HepG2 (cell line): ENCODE measurements around the gene SORBS2. TPM values are rescaled to one million over a fixed set of nuclear protein-coding genes. Genes with fewer than 3 reads are reported as not detected.

Source experiments
- ATAC-seq: fragments of 200-7000 bp; cut with Tn5 transposase; 3 replicates; pipeline ENCODE4 v1.9.1; 2020; ENCODE audit warnings: mild to moderate bottlenecking, moderate library complexity
- BruUV-seq: library from RNA; stranded (reverse); fragments of 400-500 nt; replicated peaks from 2 replicates; lab custom pipeline; 2021; lab: Mats Ljungman, UMichigan
- CTCF ChIA-PET: fragments of 300-600 bp; formaldehyde crosslinking; extraction: SDS; loops from one replicate; lab custom pipeline; 2021; ENCODE audit warnings: low total read pairs, inconsistent platforms, low intra/inter-chr PET ratio; lab: Yijun Ruan, JAX
- POLR2A ChIA-PET: fragments of 350-600 bp; sonication (Branson Sonifier 250); formaldehyde crosslinking; loops from one replicate; lab custom pipeline; 2020; ENCODE audit warnings: antibody characterized with exemption, inconsistent platforms; lab: Yijun Ruan, JAX
- DNase-seq: peaks from one replicate; pipeline ENCODE4 v3.0.0-alpha.2; 2015; ENCODE audit warnings: low spot score
- FAIRE-seq: peaks from 3 replicates; lab custom pipeline; 2011; peaks lifted over from hg19 to GRCh38; lab: Jason Lieb, UNC
- H2AFZ ChIP-seq: one replicate; pipeline ENCODE4 v1.6.1; 2011; ENCODE audit warnings: low read length, inconsistent platforms
- H3K27ac ChIP-seq: fragments of 300-600 bp; 3 replicates; pipeline ENCODE4 v1.8.0; 2011; ENCODE audit warnings: mixed run types, mild to moderate bottlenecking, mixed read lengths, low read length, inconsistent platforms; ENCODE audit not compliant: insufficient read depth; ENCODE audit errors: extremely low read length
- H3K27me3 ChIP-seq, 2 experiments: fragments of 200-600 bp in 1 of 2; 2 replicates in 1 of 2; 3 replicates in 1 of 2; pipeline versions ENCODE4 v1.6.0 to v1.8.0; 2011; ENCODE audit warnings: low read length in 2 of 2, mild to moderate bottlenecking in 2 of 2, moderate library complexity in 2 of 2, inconsistent platforms in 1 of 2; ENCODE audit not compliant: insufficient read depth in 2 of 2, control insufficient read depth in 1 of 2
- H3K36me3 ChIP-seq, 2 experiments: fragments of 200-600 bp in 1 of 2; replicated peaks in 1 of 2; 2 replicates in 1 of 2; 3 replicates in 1 of 2; pipeline versions ENCODE4 v1.5.1 to v1.8.0; 2011; ENCODE audit warnings: low read length in 2 of 2, inconsistent platforms in 1 of 2; ENCODE audit not compliant: insufficient read depth in 2 of 2, control insufficient read depth in 1 of 2
- H3K4me1 ChIP-seq: 2 replicates; pipeline ENCODE4 v1.5.1; 2012; ENCODE audit warnings: low read length, inconsistent platforms; ENCODE audit not compliant: insufficient read depth
- H3K4me2 ChIP-seq: 2 replicates; pipeline ENCODE4 v1.6.0; 2011; ENCODE audit warnings: low read depth, low read length, inconsistent platforms
- H3K4me3 ChIP-seq, 3 experiments: fragments of 200-600 bp in 1 of 3; sonication (generic), shearing (Covaris generic) in 1 of 3; replicated peaks in 1 of 3; 2 replicates each; pipeline ENCODE4 v1.5.1; 2011 to 2016; ENCODE audit warnings: low read length in 3 of 3, inconsistent platforms in 2 of 3, low read depth in 2 of 3, mild to moderate bottlenecking in 2 of 3, control low read depth in 1 of 3, mixed read lengths in 1 of 3; ENCODE audit not compliant: insufficient read depth in 1 of 3
- H3K79me2 ChIP-seq: one replicate; pipeline ENCODE4 v1.6.1; 2011; ENCODE audit warnings: low read length, inconsistent platforms; ENCODE audit not compliant: insufficient read depth
- H3K9ac ChIP-seq: 2 replicates; pipeline ENCODE4 v1.6.0; 2011; ENCODE audit warnings: mild to moderate bottlenecking, low read depth, low read length, inconsistent platforms; ENCODE audit not compliant: insufficient read depth
- H3K9me3 ChIP-seq: 2 replicates; pipeline ENCODE4 v1.5.1; 2012; ENCODE audit warnings: mild to moderate bottlenecking, low read length
- H4K20me1 ChIP-seq: 2 replicates; pipeline ENCODE4 v1.6.0; 2011; ENCODE audit warnings: inconsistent platforms, mild to moderate bottlenecking, low read length, moderate library complexity; ENCODE audit not compliant: insufficient read depth
- ELF1 ChIP-seq: sonication (generic); formaldehyde crosslinking; IDR thresholded peaks from 2 replicates; pipeline ENCODE4 v1.4.0; 2020; ENCODE audit warnings: missing genetic modification reagents
- JUND ChIP-seq: sonication (generic); formaldehyde crosslinking; IDR thresholded peaks from 2 replicates; pipeline ENCODE4 v1.8.0; 2022; ENCODE audit warnings: mild to moderate bottlenecking, missing genetic modification reagents
- RFXANK ChIP-seq: IDR thresholded peaks from 2 replicates; pipeline ENCODE4 v1.6.1; 2016
- ZBTB8A ChIP-seq: sonication (generic); formaldehyde crosslinking; IDR thresholded peaks from 2 replicates; pipeline ENCODE4 v1.4.0; 2020; ENCODE audit warnings: mild to moderate bottlenecking, low read depth, missing genetic modification reagents, borderline replicate concordance
- WGBS: methylation state at CpG from one replicate; pipeline ENCODE4 v1.1.6; 2017; ENCODE audit warnings: low lambda C conversion rate; 5-methylcytosine and 5-hydroxymethylcytosine counted together
- in situ Hi-C: cut with HindIII; loops from 2 replicates; pipeline ENCODE4 v1.10.0; 2017; ENCODE audit warnings: low pct_unique_long_range_greater_than_20kb; ENCODE audit not compliant: extremely low pct_ligation_motif_present
- intact Hi-C: fragments of 100-400 bp; cut with micrococcal nuclease; formaldehyde crosslinking; loops from one replicate; pipeline ENCODE4 v1.10.0; 2022; ENCODE audit not compliant: unreplicated experiment
- polyA plus RNA-seq, 8 experiments: library from polyadenylated mRNA; depleted of rRNA in 3 of 8; stranded (reverse) in 7 of 8; unstranded in 1 of 8; fragments of >200 nt; fragmentation: Illumina TruSeq in 4 of 8; extraction: Trizol in 4 of 8; gene quantifications; 2 replicates each; pipeline versions ENCODE4 v1.2.1 to v1.2.3, GENCODE V29; 2011 to 2016; ENCODE audit warnings: low read depth in 4 of 8, missing spikeins in 1 of 8, mixed read lengths in 1 of 8; ENCODE audit not compliant: insufficient read depth in 1 of 8
- total RNA-seq, 5 experiments: library from RNA; depleted of rRNA; stranded (reverse); fragments of >200 nt; fragmentation: Illumina TruSeq; extraction: Trizol; gene quantifications; 2 replicates each; pipeline ENCODE4 v1.2.3, GENCODE V29; 2016; ENCODE audit warnings: low read depth in 1 of 5
- TF ChIP-seq, protein P1 (sequence below): sonication (generic); formaldehyde crosslinking; IDR thresholded peaks from 2 replicates; pipeline ENCODE4 v1.4.0; 2020; ENCODE audit warnings: missing genetic modification reagents, borderline replicate concordance

The SORBS2 gene
- total and polyA plus RNA-seq, 2 of the 13 experiments (the other 11 are each of a cell fraction or from before 2014, with no cell fraction given): 25.0 to 80.5 TPM

DNA sequence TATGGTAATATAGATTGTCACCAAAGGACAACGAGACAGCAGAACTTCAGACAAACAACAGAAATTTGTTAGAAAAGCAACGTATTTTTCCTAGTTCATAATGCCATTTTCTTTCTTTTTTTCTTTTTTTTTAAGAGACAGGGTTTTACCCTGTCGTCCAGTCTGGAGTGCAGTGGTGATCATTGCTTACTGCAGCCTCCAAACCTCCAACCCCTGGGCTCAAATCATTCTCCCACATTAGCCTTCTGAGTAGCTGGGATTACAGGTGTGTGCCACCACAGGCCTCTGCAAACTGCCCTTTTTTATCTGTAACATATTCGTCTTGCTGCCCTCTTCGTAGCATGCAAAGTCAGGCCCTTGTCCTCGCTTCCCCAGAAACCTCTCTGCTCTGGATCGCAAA is 160.1 kb downstream of the SORBS2 start:
- 94% methylated on average over 7 of the region's 7 CpGs for WGBS
- ATAC-seq (peak; percentile 63), DNase-seq (no peak), FAIRE-seq (no peak)
- POLR2A ChIA-PET: no interaction called here
- intact Hi-C loops (loop anchor here (5.0 kb wide), 1 partner anchor 160 kb away; the partner anchor contains the start of gene SORBS2), in situ Hi-C loops (no loop called here)
- no peaks in the 10 kb centered on the region for H3K79me2 ChIP-seq
- no peak overlapping the region for H3K9ac ChIP-seq
- no peak overlapping the region for H3K4me2 ChIP-seq
- no peak for TF ChIP-seq JUND (CRISPR knock-in tag)
- TF ChIP-seq ZBTB8A (CRISPR knock-in tag): no peak
- no peak for TF ChIP-seq ELF1 (CRISPR knock-in tag)
- TF ChIP-seq, protein P1, sequence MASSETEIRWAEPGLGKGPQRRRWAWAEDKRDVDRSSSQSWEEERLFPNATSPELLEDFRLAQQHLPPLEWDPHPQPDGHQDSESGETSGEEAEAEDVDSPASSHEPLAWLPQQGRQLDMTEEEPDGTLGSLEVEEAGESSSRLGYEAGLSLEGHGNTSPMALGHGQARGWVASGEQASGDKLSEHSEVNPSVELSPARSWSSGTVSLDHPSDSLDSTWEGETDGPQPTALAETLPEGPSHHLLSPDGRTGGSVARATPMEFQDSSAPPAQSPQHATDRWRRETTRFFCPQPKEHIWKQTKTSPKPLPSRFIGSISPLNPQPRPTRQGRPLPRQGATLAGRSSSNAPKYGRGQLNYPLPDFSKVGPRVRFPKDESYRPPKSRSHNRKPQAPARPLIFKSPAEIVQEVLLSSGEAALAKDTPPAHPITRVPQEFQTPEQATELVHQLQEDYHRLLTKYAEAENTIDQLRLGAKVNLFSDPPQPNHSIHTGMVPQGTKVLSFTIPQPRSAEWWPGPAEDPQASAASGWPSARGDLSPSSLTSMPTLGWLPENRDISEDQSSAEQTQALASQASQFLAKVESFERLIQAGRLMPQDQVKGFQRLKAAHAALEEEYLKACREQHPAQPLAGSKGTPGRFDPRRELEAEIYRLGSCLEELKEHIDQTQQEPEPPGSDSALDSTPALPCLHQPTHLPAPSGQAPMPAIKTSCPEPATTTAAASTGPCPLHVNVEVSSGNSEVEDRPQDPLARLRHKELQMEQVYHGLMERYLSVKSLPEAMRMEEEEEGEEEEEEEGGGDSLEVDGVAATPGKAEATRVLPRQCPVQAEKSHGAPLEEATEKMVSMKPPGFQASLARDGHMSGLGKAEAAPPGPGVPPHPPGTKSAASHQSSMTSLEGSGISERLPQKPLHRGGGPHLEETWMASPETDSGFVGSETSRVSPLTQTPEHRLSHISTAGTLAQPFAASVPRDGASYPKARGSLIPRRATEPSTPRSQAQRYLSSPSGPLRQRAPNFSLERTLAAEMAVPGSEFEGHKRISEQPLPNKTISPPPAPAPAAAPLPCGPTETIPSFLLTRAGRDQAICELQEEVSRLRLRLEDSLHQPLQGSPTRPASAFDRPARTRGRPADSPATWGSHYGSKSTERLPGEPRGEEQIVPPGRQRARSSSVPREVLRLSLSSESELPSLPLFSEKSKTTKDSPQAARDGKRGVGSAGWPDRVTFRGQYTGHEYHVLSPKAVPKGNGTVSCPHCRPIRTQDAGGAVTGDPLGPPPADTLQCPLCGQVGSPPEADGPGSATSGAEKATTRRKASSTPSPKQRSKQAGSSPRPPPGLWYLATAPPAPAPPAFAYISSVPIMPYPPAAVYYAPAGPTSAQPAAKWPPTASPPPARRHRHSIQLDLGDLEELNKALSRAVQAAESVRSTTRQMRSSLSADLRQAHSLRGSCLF: no peak
- TF ChIP-seq RFXANK: no peak
- no peak overlapping the region for H2AFZ ChIP-seq
- H3K27ac ChIP-seq: peak overlapping the region; percentile 35
- no peaks in the 10 kb centered on the region for H4K20me1 ChIP-seq
- no TSS peak for BruUV-seq
- H3K4me1 ChIP-seq: peaks cover 31% of the 10 kb centered on the region
- no peaks in the 10 kb centered on the region for H3K27me3 ChIP-seq
- CTCF ChIA-PET: no interaction called here
- H3K4me3 ChIP-seq: no peak overlapping the region
- peaks cover 12 to 38% of the 10 kb centered on the region in 2 experiments for H3K36me3 ChIP-seq
- H3K9me3 ChIP-seq: no peaks in the 10 kb centered on the region
